Ascending aorta (tissue), 2 donors: ENCODE results near the gene USP40. TPM values are rescaled to one million over a fixed set of nuclear protein-coding genes. Genes with fewer than 3 reads are reported as not detected.

Source experiments
- DNase-seq, 2 donors: peaks; one replicate each; pipeline ENCODE4 v3.0.0-alpha.2; 2019; ENCODE audit warnings: low spot score in 2 of 2
- H3K27ac ChIP-seq, 2 donors: fragments of 200-600 bp; sonication (generic); one replicate each; pipeline ENCODE4 v1.5.1; 2016 to 2017; ENCODE audit warnings: mild to moderate bottlenecking in 1 of 2
- H3K27me3 ChIP-seq: fragments of 200-600 bp; sonication (generic); one replicate; pipeline ENCODE4 v1.5.1; 2017
- H3K36me3 ChIP-seq, 2 donors: fragments of 200-600 bp; sonication (generic); one replicate each; pipeline ENCODE4 v1.5.1; 2016
- H3K4me1 ChIP-seq, 2 donors: fragments of 200-600 bp; sonication (generic); one replicate each; pipeline ENCODE4 v1.5.1; 2016 to 2017; ENCODE audit warnings: mild to moderate bottlenecking in 1 of 2
- H3K4me3 ChIP-seq, 2 donors: fragments of 200-600 bp; sonication (generic); one replicate each; pipeline ENCODE4 v1.5.1; 2016 to 2017; ENCODE audit warnings: mild to moderate bottlenecking in 1 of 2
- H3K9me3 ChIP-seq, 2 donors: fragments of 200-600 bp; sonication (generic); one replicate each; pipeline ENCODE4 v1.5.1; 2016
- intact Hi-C: fragments of 100-400 bp; cut with DNase I; formaldehyde crosslinking; loops from one replicate; pipeline ENCODE4 v1.15.1; 2023
- total RNA-seq: library from RNA; depleted of rRNA; stranded (reverse); fragments of >200 nt; gene quantifications from one replicate; pipeline ENCODE4 v1.1.0, GENCODE V29; 2016
- TF ChIP-seq, protein P1 (sequence below), 3 experiments: fragments of 200-600 bp in 2 of 3; fragments of 450-650 bp in 1 of 3; sonication (generic) in 2 of 3; IDR thresholded peaks; one replicate each; pipeline ENCODE4 v1.5.1; 2016 to 2019; ENCODE audit warnings: antibody characterized with exemption in 3 of 3, mild to moderate bottlenecking in 1 of 3, moderate library complexity in 1 of 3

USP40 gene
- total RNA-seq, 1 donor from 2014 or later, result 42.7 TPM

DNA sequence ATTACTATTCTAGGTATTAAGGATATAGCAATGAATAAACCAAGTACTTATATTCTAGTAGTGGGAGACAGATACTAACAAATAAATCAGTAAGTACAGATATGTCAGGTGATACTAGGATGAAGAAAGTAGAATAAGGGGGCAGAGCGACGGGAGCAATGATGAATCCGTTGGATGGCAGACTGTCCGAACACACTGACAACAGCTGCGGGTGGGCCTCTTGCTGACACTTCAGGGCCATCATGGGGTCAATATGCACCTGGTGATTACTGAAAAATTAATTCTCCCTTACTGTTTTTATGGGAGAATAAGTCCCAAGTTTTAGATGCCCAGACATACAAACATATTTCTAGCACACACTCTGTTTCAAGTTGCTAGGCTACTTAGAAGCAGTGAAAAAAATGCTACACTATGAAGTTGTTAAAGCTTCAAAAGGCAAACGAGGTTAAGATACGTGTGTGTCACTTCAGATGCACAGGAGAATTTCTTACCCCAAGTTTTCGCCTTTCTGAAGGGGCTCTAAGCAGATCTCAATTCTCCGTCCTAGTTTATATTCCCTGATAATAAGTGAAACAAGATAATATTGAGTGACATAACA, 78.7 kb downstream of the USP40 start:
- intact Hi-C loops, result loop anchor here (5.0 to 10.0 kb wide), 3 partner anchors 46 to 79 kb away; partner anchors contain the start of gene USP40
- TF ChIP-seq, protein P1, sequence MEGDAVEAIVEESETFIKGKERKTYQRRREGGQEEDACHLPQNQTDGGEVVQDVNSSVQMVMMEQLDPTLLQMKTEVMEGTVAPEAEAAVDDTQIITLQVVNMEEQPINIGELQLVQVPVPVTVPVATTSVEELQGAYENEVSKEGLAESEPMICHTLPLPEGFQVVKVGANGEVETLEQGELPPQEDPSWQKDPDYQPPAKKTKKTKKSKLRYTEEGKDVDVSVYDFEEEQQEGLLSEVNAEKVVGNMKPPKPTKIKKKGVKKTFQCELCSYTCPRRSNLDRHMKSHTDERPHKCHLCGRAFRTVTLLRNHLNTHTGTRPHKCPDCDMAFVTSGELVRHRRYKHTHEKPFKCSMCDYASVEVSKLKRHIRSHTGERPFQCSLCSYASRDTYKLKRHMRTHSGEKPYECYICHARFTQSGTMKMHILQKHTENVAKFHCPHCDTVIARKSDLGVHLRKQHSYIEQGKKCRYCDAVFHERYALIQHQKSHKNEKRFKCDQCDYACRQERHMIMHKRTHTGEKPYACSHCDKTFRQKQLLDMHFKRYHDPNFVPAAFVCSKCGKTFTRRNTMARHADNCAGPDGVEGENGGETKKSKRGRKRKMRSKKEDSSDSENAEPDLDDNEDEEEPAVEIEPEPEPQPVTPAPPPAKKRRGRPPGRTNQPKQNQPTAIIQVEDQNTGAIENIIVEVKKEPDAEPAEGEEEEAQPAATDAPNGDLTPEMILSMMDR (IDR thresholded peaks at IDR 0.05), result no peak
- H3K27me3 ChIP-seq, result no peaks in the 10 kb centered on the region
- H3K4me1 ChIP-seq, result peaks cover 7 to 39% of the 10 kb centered on the region in 2 donors
- peaks cover 2 to 36% of the 10 kb centered on the region in 2 donors for H3K36me3 ChIP-seq
- peak overlapping the region; percentile 82 to 86 for H3K27ac ChIP-seq
- DNase-seq, result no peak
- no peaks in the 10 kb centered on the region for H3K9me3 ChIP-seq
- no peak overlapping the region for H3K4me3 ChIP-seq

DNA sequence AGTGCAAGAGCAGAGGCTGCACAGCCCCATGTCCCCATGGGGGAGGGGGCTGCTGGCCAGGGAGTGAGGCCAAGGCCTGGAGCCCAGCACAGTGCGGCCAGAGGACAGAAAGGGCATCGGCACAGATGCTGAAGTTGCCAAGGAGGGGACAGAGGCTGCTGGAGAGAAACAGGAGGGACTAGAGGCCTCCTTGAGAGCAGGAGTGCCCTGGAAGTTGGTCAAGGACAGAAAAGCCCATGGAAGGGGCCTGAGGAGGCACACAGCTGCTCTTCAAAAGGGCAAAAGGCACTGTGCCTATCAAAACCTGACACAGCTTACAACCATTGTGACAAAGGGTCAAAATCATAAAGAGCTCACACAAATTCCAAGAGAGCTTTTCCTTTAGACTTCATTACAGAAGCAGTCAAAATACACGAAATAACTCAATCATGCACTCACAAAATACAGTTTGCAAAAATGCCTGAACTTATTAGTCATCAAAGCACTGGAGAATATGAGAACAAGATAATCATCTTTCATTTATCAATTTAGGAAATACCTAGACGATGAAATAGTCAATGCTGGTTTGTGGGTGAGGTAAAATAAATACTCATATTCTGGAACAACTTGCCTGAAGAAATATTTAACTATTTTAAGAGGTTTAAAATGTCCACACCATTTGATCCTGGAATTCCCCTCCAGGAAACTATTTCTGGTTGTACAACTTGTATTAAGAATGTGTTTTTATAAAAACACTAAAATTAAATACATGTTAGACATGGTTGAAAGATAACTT, 79.6 kb downstream of the USP40 start:
- Histone ChIP-seq H3K4me3 (no peak overlapping the region), H3K36me3 (peaks cover 0 to 27% of the 10 kb centered on the region in 2 donors), H3K27me3 (no peaks in the 10 kb centered on the region), H3K9me3 (no peaks in the 10 kb centered on the region), H3K4me1 (peaks cover 7 to 43% of the 10 kb centered on the region in 2 donors), H3K27ac (peak overlapping the region; percentile 82 to 86)
- TF ChIP-seq, protein P1 (IDR thresholded peaks at IDR 0.05), result no peak
- no peak for DNase-seq
- intact Hi-C loops, result loop anchor here (5.0 to 10.0 kb wide), 3 partner anchors 45 to 80 kb away; partner anchors contain the start of gene USP40

DNA sequence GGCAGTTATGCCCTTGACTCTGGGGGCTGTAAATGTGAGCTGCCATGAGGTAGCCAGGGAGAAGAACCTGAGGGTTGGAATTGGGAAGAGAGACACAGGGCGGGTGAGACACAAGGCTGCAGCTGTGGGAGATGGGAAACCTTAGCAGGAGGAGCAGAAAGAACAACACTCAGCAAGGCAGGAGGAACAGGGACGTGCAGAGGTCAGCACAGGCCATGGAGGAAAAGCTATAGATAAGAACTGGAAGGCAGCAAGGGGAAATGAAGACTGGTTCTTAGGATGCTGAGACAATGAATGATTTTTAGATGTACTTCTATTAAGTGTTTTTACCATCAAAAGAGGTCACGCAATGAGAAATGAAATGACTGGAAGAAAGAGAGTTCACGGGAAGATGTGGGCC, 80.2 kb downstream of the USP40 start:
- intact Hi-C loops, result loop anchor here (5.0 to 10.0 kb wide), 3 partner anchors 44 to 81 kb away; partner anchors contain the start of gene USP40
- peak overlapping the region; percentile 64 to 82 for H3K27ac ChIP-seq

DNA sequence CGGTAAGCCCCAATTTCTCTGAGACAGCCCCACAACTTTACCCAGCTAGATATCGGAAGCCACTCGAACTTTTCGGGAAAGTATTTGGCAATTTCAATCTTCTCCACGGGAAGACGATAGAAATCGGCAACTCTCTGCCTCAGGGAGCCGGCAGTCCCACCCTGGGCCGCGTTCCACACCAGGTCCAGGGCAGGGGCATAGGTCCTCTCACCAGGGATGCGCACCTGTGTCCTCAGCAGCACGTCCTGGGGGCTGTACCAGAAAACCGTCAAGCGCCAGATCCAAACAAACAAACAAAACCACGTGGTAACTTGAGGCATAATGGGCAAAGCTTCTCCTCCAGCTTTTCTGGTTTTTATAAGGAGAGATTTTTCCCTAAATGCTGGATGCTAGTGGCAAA, 80.9 kb downstream of the USP40 start:
- peak overlapping the region; percentile 64 to 82 for H3K27ac ChIP-seq
- DNase-seq, result no peak
- no peak overlapping the region for H3K4me3 ChIP-seq
- H3K9me3 ChIP-seq, result no peaks in the 10 kb centered on the region
- intact Hi-C loops, result loop anchor here (5.0 to 10.0 kb wide), 3 partner anchors 43 to 82 kb away; partner anchors contain the start of gene USP40
- peaks cover 2 to 16% of the 10 kb centered on the region in 2 donors for H3K36me3 ChIP-seq
- H3K27me3 ChIP-seq, result no peaks in the 10 kb centered on the region
- peaks cover 7 to 54% of the 10 kb centered on the region in 2 donors for H3K4me1 ChIP-seq
- TF ChIP-seq, protein P1 (IDR thresholded peaks at IDR 0.05), result no peak

More for the DNA sequence above, 80.2 kb downstream of the USP40 start:
- peaks cover 7 to 49% of the 10 kb centered on the region in 2 donors for H3K4me1 ChIP-seq
- no peaks in the 10 kb centered on the region for H3K9me3 ChIP-seq
- DNase-seq, result no peak
- H3K36me3 ChIP-seq, result peaks cover 0 to 21% of the 10 kb centered on the region in 2 donors
- H3K27me3 ChIP-seq, result no peaks in the 10 kb centered on the region
- no peak overlapping the region for H3K4me3 ChIP-seq
- TF ChIP-seq, protein P1 (IDR thresholded peaks at IDR 0.05), result no peak

DNA sequence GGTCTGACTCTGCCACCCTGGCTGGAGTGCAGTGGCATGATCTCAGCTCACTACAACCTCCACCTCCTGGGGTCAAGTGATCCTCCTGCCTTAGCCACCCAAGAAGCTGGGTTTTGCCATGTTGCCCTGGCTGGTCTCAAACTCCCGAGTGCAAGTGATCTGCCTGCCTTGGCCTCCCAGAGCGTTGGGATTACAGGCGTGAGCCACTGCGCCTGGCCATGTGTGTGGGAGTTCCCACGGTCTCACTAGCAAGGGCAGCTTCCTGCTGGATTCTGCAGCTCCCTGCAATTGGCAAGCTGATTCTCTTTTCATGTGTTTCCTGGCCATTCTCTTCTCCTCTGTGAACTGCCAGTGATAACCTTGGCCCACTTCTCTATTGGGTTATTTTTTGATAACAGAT, 84.0 kb downstream of the USP40 start:
- Histone ChIP-seq H3K9me3 (no peaks in the 10 kb centered on the region), H3K27me3 (no peaks in the 10 kb centered on the region), H3K27ac (peak overlapping the region in 1 of 2 donors; percentile 45), H3K4me3 (no peak overlapping the region), H3K4me1 (peaks cover 7 to 45% of the 10 kb centered on the region in 2 donors), H3K36me3 (peaks cover 18 to 33% of the 10 kb centered on the region in 2 donors)
- intact Hi-C loops, result loop anchor here (10.0 kb wide), 1 partner anchor 68 kb away; no protein-coding TSS in a partner anchor
- TF ChIP-seq, protein P1 (IDR thresholded peaks at IDR 0.05), result no peak
- DNase-seq, result no peak
